K562 (cell line): ENCODE data around the gene TRIM23. TPM values are rescaled to one million over a fixed set of nuclear protein-coding genes. Genes with fewer than 3 reads are reported as not detected.

Experiments used
- ARHGAP35 ChIP-seq: fragments of 450-650 bp; IDR thresholded peaks from 2 replicates; pipeline ENCODE4 v1.6.1; 2018; ENCODE audit not compliant: partially characterized antibody
- FOXK2 ChIP-seq, 2 experiments: fragments of 450-650 bp; IDR thresholded peaks in 1 of 2; conservative IDR thresholded peaks in 1 of 2; 2 replicates each; pipeline ENCODE4 v1.6.1; 2016; ENCODE audit warnings: low read depth in 2 of 2, mild to moderate bottlenecking in 1 of 2
- ILF3 ChIP-seq: fragments of 450-650 bp; IDR thresholded peaks from 2 replicates; pipeline ENCODE4 v1.6.1; 2018; ENCODE audit warnings: antibody characterized with exemption, mild to moderate bottlenecking, moderate library complexity, borderline replicate concordance
- KDM2B ChIP-seq: fragments of 250-450 bp; sonication (Bioruptor Pico); IDR thresholded peaks from 2 replicates; pipeline ENCODE4 v1.8.0; 2021; ENCODE audit warnings: mild to moderate bottlenecking, moderate library complexity
- OTX1 ChIP-seq: fragments of 450-650 bp; formaldehyde crosslinking; IDR thresholded peaks from 2 replicates; pipeline ENCODE4 v1.4.0; 2022; ENCODE audit warnings: mild to moderate bottlenecking
- RCOR1 ChIP-seq, 2 experiments: IDR thresholded peaks; 2 replicates each; pipeline ENCODE4 v1.6.1; 2012; ENCODE audit warnings: low read depth in 2 of 2, low read length in 2 of 2, borderline replicate concordance in 1 of 2, improper control_type of control experiment in 1 of 2
- TCF7 ChIP-seq: sonication (generic); IDR thresholded peaks from 2 replicates; pipeline ENCODE4 v1.6.1; 2016; ENCODE audit warnings: antibody characterized with exemption, borderline replicate concordance
- TFAM ChIP-seq: fragments of 250-450 bp; sonication (Bioruptor Pico); conservative IDR thresholded peaks from 2 replicates; pipeline ENCODE4 v1.5.0; 2021; ENCODE audit warnings: mild to moderate bottlenecking, moderate library complexity
- ZC3H4 ChIP-seq: sonication (generic); formaldehyde crosslinking; IDR thresholded peaks from 2 replicates; pipeline ENCODE4 v1.9.0; 2021; ENCODE audit warnings: missing genetic modification reagents, borderline replicate concordance
- ZNF174 ChIP-seq: fragments of 250-450 bp; sonication (Bioruptor Pico); IDR thresholded peaks from 2 replicates; pipeline ENCODE4 v1.4.0; 2020; ENCODE audit warnings: mild to moderate bottlenecking
- ZNF23 ChIP-seq: fragments of 250-450 bp; sonication (Bioruptor Pico); IDR thresholded peaks from 2 replicates; pipeline ENCODE4 v1.4.0; 2020; ENCODE audit warnings: mild to moderate bottlenecking
- ZNF717 ChIP-seq: fragments of 250-450 bp; sonication (Bioruptor Pico); IDR thresholded peaks from 2 replicates; pipeline ENCODE4 v1.5.0; 2021
- polyA plus RNA-seq, 8 experiments: library from polyadenylated mRNA; depleted of rRNA in 4 of 8; stranded (reverse) in 5 of 8; unstranded in 3 of 8; fragments of >200 nt; fragmentation: Nextera tagmentation in 2 of 8; fragmentation: Illumina TruSeq in 1 of 8; extraction: Ambion mirVana in 2 of 8; extraction: Trizol in 1 of 8; gene quantifications; 2 replicates each; pipeline versions ENCODE4 v1.2.1 to v1.2.3, GENCODE V29; 2011 to 2014; ENCODE audit warnings: inconsistent platforms in 1 of 8, missing spikeins in 1 of 8
- total RNA-seq, 7 experiments: library from RNA; depleted of rRNA in 6 of 7; stranded (reverse); fragments of >200 nt in 6 of 7; fragmentation: Illumina TruSeq in 2 of 7; extraction: Trizol in 2 of 7; gene quantifications; 2 replicates each; pipeline versions ENCODE4 v1.2.1 to v1.2.3, GENCODE V29; 2011 to 2021; ENCODE audit warnings: low replicate concordance in 1 of 7
- TF ChIP-seq, protein P1 (sequence below), 2 experiments: fragments of 450-650 bp; IDR thresholded peaks; 2 replicates each; pipeline ENCODE4 v1.6.1; 2018; ENCODE audit warnings: mild to moderate bottlenecking in 2 of 2, low read depth in 1 of 2; ENCODE audit not compliant: partially characterized antibody in 2 of 2
- TF ChIP-seq, protein P2 (sequence below), 2 experiments: fragments of 200-800 bp in 1 of 2; sonication (Bioruptor generic) in 1 of 2; sonication (generic) in 1 of 2; formaldehyde crosslinking in 1 of 2; IDR thresholded peaks in 1 of 2; conservative IDR thresholded peaks in 1 of 2; 2 replicates each; pipeline versions ENCODE4 v1.5.0 to v1.6.1; 2016 to 2020; ENCODE audit warnings: missing compliant biosample characterization in 1 of 2, missing genetic modification characterization in 1 of 2, missing genetic modification reagents in 1 of 2
- TF ChIP-seq, protein P3 (sequence below): fragments of 250-450 bp; sonication (Bioruptor Pico); IDR thresholded peaks from 2 replicates; pipeline ENCODE4 v1.8.0; 2022; ENCODE audit warnings: inconsistent platforms
- TF ChIP-seq, protein P4 (sequence below): sonication (generic); formaldehyde crosslinking; IDR thresholded peaks from 2 replicates; pipeline ENCODE4 v1.8.1; 2023; ENCODE audit warnings: missing genetic modification reagents, mild to moderate bottlenecking, borderline replicate concordance

The TRIM23 gene
- total and polyA plus RNA-seq, 9 of the 15 experiments (the other 6 are each of a cell fraction or from before 2014, with no cell fraction given): 2.4 to 8.5 (median 4.9) TPM

DNA sequence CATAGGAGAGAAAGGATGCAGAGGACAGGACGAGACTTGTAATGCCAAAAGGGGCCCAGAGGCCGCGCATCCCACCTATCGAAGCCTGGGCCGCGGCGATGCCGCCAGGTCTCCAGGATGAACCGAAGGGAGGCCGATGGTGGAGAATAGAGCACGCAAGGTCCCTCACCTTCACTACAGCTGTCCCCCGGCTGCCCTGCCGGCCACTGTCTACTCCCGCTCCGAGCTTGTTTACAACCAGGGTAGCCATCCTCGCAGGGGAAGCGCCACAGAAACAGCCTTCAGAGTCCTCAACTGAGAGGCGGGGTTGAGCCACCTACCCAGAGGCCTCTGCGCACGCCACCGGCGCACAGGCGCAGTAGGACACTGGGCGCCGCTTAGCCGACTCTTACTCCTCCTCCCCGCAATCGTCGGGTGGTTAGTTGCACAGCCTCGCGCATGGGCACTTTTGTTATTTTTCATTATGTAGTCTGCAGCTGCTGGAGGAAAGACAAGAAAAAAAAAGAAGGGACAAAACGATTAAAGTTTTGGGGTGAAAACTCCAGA is at the start of gene TRIM23 (continued):
- no peak for TF ChIP-seq TFAM (CRISPR knock-in tag)
- TF ChIP-seq ZNF717: no peak
- TF ChIP-seq TCF7: no peak
- no peak for TF ChIP-seq ZNF23 (CRISPR knock-in tag)
- TF ChIP-seq FOXK2 (conservative IDR thresholded peaks at IDR 0.05 in 1 of 2, IDR thresholded peaks at IDR 0.05 in 1 of 2; ENCODE audit: low read depth in 2 of 2): peak; percentile 97 to 99
- TF ChIP-seq RCOR1 (IDR thresholded peaks at IDR 0.05; ENCODE audit: borderline replicate concordance in 1 of 2, low read depth in 2 of 2, low read length in 2 of 2): peak in 1 of 2 experiments; percentile 35; a peak in 1 of 4 replicates
- TF ChIP-seq ARHGAP35: no peak
- TF ChIP-seq KDM2B (CRISPR knock-in tag): no peak
- TF ChIP-seq, protein P1, sequence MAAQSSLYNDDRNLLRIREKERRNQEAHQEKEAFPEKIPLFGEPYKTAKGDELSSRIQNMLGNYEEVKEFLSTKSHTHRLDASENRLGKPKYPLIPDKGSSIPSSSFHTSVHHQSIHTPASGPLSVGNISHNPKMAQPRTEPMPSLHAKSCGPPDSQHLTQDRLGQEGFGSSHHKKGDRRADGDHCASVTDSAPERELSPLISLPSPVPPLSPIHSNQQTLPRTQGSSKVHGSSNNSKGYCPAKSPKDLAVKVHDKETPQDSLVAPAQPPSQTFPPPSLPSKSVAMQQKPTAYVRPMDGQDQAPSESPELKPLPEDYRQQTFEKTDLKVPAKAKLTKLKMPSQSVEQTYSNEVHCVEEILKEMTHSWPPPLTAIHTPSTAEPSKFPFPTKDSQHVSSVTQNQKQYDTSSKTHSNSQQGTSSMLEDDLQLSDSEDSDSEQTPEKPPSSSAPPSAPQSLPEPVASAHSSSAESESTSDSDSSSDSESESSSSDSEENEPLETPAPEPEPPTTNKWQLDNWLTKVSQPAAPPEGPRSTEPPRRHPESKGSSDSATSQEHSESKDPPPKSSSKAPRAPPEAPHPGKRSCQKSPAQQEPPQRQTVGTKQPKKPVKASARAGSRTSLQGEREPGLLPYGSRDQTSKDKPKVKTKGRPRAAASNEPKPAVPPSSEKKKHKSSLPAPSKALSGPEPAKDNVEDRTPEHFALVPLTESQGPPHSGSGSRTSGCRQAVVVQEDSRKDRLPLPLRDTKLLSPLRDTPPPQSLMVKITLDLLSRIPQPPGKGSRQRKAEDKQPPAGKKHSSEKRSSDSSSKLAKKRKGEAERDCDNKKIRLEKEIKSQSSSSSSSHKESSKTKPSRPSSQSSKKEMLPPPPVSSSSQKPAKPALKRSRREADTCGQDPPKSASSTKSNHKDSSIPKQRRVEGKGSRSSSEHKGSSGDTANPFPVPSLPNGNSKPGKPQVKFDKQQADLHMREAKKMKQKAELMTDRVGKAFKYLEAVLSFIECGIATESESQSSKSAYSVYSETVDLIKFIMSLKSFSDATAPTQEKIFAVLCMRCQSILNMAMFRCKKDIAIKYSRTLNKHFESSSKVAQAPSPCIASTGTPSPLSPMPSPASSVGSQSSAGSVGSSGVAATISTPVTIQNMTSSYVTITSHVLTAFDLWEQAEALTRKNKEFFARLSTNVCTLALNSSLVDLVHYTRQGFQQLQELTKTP (IDR thresholded peaks at IDR 0.05; ENCODE audit: low read depth in 1 of 2, partially characterized antibody in 2 of 2): no peak
- TF ChIP-seq, protein P2, sequence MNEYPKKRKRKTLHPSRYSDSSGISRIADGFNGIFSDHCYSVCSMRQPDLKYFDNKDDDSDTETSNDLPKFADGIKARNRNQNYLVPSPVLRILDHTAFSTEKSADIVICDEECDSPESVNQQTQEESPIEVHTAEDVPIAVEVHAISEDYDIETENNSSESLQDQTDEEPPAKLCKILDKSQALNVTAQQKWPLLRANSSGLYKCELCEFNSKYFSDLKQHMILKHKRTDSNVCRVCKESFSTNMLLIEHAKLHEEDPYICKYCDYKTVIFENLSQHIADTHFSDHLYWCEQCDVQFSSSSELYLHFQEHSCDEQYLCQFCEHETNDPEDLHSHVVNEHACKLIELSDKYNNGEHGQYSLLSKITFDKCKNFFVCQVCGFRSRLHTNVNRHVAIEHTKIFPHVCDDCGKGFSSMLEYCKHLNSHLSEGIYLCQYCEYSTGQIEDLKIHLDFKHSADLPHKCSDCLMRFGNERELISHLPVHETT (CRISPR knock-in tag; conservative IDR thresholded peaks at IDR 0.05 in 1 of 2, IDR thresholded peaks at IDR 0.05 in 1 of 2): no peak
- TF ChIP-seq, protein P3, sequence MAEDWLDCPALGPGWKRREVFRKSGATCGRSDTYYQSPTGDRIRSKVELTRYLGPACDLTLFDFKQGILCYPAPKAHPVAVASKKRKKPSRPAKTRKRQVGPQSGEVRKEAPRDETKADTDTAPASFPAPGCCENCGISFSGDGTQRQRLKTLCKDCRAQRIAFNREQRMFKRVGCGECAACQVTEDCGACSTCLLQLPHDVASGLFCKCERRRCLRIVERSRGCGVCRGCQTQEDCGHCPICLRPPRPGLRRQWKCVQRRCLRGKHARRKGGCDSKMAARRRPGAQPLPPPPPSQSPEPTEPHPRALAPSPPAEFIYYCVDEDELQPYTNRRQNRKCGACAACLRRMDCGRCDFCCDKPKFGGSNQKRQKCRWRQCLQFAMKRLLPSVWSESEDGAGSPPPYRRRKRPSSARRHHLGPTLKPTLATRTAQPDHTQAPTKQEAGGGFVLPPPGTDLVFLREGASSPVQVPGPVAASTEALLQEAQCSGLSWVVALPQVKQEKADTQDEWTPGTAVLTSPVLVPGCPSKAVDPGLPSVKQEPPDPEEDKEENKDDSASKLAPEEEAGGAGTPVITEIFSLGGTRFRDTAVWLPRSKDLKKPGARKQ (CRISPR knock-in tag): no peak
- TF ChIP-seq ZC3H4 (CRISPR knock-in tag): no peak
- TF ChIP-seq ZNF174 (CRISPR knock-in tag): no peak
- TF ChIP-seq OTX1 (CRISPR knock-in tag): no peak
- TF ChIP-seq, protein P4, sequence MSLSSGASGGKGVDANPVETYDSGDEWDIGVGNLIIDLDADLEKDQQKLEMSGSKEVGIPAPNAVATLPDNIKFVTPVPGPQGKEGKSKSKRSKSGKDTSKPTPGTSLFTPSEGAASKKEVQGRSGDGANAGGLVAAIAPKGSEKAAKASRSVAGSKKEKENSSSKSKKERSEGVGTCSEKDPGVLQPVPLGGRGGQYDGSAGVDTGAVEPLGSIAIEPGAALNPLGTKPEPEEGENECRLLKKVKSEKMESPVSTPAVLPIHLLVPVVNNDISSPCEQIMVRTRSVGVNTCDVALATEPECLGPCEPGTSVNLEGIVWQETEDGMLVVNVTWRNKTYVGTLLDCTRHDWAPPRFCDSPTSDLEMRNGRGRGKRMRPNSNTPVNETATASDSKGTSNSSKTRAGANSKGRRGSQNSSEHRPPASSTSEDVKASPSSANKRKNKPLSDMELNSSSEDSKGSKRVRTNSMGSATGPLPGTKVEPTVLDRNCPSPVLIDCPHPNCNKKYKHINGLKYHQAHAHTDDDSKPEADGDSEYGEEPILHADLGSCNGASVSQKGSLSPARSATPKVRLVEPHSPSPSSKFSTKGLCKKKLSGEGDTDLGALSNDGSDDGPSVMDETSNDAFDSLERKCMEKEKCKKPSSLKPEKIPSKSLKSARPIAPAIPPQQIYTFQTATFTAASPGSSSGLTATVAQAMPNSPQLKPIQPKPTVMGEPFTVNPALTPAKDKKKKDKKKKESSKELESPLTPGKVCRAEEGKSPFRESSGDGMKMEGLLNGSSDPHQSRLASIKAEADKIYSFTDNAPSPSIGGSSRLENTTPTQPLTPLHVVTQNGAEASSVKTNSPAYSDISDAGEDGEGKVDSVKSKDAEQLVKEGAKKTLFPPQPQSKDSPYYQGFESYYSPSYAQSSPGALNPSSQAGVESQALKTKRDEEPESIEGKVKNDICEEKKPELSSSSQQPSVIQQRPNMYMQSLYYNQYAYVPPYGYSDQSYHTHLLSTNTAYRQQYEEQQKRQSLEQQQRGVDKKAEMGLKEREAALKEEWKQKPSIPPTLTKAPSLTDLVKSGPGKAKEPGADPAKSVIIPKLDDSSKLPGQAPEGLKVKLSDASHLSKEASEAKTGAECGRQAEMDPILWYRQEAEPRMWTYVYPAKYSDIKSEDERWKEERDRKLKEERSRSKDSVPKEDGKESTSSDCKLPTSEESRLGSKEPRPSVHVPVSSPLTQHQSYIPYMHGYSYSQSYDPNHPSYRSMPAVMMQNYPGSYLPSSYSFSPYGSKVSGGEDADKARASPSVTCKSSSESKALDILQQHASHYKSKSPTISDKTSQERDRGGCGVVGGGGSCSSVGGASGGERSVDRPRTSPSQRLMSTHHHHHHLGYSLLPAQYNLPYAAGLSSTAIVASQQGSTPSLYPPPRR (CRISPR knock-in tag): no peak
- TF ChIP-seq ILF3: no peak
